HEK293T (cell line): ENCODE results near the gene ALKAL2.

Experiments
- ARNT ChIP-seq: fragments of 450-650 bp; IDR thresholded peaks from 2 replicates; pipeline ENCODE4 v1.6.1; 2017; ENCODE audit warnings: mild to moderate bottlenecking
- BHLHE40 ChIP-seq: fragments of 450-650 bp; IDR thresholded peaks from 2 replicates; pipeline ENCODE4 v1.6.1; 2016; ENCODE audit warnings: mild to moderate bottlenecking, moderate library complexity, borderline replicate concordance
- ELF4 ChIP-seq: fragments of 450-650 bp; IDR thresholded peaks from 2 replicates; pipeline ENCODE4 v1.6.1; 2017; ENCODE audit warnings: antibody characterized with exemption
- FOXA1 ChIP-seq: fragments of 450-650 bp; IDR thresholded peaks from 2 replicates; pipeline ENCODE4 v1.6.1; 2016; ENCODE audit warnings: mild to moderate bottlenecking
- FOXK2 ChIP-seq: fragments of 450-650 bp; IDR thresholded peaks from 2 replicates; pipeline ENCODE4 v1.6.1; 2016; ENCODE audit warnings: mild to moderate bottlenecking
- FOXM1 ChIP-seq: fragments of 450-650 bp; IDR thresholded peaks from 2 replicates; pipeline ENCODE4 v1.6.1; 2017; ENCODE audit warnings: mild to moderate bottlenecking, borderline replicate concordance
- HDGF ChIP-seq: fragments of 450-650 bp; IDR thresholded peaks from 2 replicates; pipeline ENCODE4 v1.6.1; 2017; ENCODE audit warnings: antibody characterized with exemption, borderline replicate concordance
- SP1 ChIP-seq: fragments of 450-650 bp; IDR thresholded peaks from 2 replicates; pipeline ENCODE4 v1.6.1; 2017
- SUZ12 ChIP-seq: fragments of 450-650 bp; IDR thresholded peaks from 2 replicates; pipeline ENCODE4 v1.6.1; 2016; ENCODE audit warnings: mild to moderate bottlenecking
- TARDBP ChIP-seq: fragments of 450-650 bp; IDR thresholded peaks from 2 replicates; pipeline ENCODE4 v1.6.1; 2016
- ZNF384 ChIP-seq: fragments of 450-650 bp; IDR thresholded peaks from 2 replicates; pipeline ENCODE4 v1.6.1; 2016
- TF ChIP-seq, protein P1 (sequence below): fragments of 450-650 bp; IDR thresholded peaks from 2 replicates; pipeline ENCODE4 v1.6.1; 2016

DNA sequence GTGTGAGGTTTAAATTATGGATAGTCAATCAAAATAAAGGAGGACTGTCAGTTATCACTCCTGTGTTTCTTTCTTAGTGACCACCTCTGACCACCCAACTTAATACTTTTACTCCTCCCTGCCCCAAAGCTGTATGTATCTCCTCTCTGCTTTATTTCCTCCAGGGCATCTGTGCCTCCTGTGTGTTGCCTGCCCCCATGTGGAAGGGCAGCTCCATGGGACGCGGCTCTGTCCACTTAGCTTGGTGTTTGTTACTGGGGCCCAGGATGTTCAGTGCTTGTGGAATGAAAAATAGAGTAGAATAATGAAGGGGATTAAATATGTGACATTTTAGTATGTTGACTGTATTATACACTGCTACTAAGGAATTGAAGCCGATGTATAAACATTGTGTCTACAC is 13.4 kb downstream of the ALKAL2 start:
- TF ChIP-seq ELF4: no peak
- TF ChIP-seq FOXA1: no peak
- no peak for TF ChIP-seq BHLHE40
- no peak for TF ChIP-seq TARDBP
- no peak for TF ChIP-seq SP1
- no peak for TF ChIP-seq FOXK2
- no peak for TF ChIP-seq SUZ12
- no peak for TF ChIP-seq HDGF
- no peak for TF ChIP-seq FOXM1
- TF ChIP-seq ZNF384: no peak
- no peak for TF ChIP-seq ARNT
- TF ChIP-seq, protein P1, sequence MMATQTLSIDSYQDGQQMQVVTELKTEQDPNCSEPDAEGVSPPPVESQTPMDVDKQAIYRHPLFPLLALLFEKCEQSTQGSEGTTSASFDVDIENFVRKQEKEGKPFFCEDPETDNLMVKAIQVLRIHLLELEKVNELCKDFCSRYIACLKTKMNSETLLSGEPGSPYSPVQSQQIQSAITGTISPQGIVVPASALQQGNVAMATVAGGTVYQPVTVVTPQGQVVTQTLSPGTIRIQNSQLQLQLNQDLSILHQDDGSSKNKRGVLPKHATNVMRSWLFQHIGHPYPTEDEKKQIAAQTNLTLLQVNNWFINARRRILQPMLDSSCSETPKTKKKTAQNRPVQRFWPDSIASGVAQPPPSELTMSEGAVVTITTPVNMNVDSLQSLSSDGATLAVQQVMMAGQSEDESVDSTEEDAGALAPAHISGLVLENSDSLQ: no peak
